Fibroblast of skin of left quadriceps (primary cell): Measurements from ENCODE around the gene KRTAP2-3.

Source experiments
- DNase-seq, 2 experiments: peaks; one replicate each; pipeline ENCODE4 v3.0.0-alpha.2; 2013; ENCODE audit warnings: low read depth in 2 of 2

The KRTAP2-3 gene

DNA sequence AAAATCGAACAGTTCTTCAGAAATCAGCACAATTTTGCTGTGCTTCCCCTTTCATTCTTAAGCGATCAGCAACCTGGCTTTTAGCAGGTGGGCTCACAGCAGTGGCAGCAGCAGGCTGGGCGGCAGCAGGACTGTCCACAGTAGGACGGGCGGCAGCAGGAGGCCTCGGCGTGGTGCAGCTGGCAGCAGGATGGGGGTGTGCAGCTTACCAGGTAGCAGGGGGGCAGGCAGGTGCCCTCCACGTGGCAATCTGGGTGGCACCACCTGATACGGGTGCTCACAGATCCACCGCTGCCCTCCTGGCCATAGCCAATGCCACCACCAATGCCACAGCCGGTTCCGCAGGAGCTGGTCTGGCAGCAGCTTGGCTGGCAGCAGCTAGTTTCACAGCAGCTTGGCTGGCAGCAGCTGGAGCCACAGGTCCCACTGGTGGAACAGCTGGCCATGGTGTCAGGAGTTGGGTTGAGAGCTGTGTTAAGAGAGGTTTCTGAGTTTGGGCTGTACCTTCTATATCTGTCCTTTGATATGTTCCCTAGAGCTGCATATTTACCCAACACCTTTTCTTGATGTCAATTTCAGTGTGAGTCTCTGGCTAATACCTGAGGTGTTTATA, 30.2 kb downstream of the KRTAP2-3 start, which contains the start of gene KRTAP1-4:
TSS of gene KRTAP1-4 (minus strand) at position 563 of the 613 bp plus-strand sequence. CDS start at position 446, 117 bp downstream.
- no peak for DNase-seq

- peak; percentile 74 to 77 for DNase-seq
Observed at GRCh38 chr17:41026715-41027471, 33.0 kb downstream of the KRTAP2-3 start, which contains the start of gene KRTAP1-5. KRTAP1-5 (minus strand) TSS chr17:41027208; CDS start chr17:41027155, 53 bp downstream.

DNA sequence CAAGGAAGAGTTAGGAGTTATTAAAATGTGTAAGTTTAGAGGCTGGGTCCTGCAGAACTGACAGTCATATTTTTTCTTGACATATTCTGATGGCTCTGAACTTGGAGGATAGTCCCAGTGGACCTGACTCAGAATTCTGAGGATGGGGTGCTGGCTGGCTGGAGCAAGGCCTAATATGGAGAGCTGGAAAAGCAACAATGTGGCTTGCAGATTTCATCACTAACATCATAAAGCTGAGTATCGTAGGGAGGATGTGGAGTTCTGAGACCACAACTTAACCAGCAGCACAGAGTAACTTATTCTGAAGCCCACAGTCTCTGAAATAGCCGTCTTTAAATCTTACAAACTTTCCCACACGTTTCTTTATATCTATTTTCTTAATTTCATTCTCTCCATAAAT, 35.2 kb downstream of the KRTAP2-3 start:
- peak; percentile 65 to 66 for DNase-seq

DNA sequence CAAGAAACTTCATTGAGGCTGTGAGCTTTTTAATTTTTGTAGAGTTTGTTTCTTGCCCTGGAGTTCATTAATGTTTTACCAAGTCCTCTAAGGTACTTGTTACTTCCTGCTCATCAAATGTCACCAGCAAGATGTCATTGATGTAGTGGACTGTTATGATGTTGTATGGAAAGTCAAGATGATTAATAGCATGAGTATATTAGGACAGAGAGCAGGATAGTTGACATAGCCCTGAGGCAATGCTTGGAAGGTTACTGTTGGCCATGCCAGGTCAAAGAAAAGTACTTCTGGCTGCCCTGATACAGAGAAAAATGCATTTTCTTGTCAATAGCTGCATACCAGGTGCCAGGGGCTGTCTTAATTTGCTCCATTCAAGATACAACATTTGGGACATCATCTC, 39.6 kb downstream of the KRTAP2-3 start:
- no peak for DNase-seq

GRCh38 chr17:41019415-41019814, 40.5 kb downstream of the KRTAP2-3 start:
- no peak for DNase-seq

GRCh38 chr17:41018541-41018940, 41.4 kb downstream of the KRTAP2-3 start:
- no peak for DNase-seq

- DNase-seq, result no peak
Observed at GRCh38 chr17:41016578-41017215, 43.2 kb downstream of the KRTAP2-3 start.

- DNase-seq, result no peak
Observed at GRCh38 chr17:41015454-41015853, 44.5 kb downstream of the KRTAP2-3 start.

DNA sequence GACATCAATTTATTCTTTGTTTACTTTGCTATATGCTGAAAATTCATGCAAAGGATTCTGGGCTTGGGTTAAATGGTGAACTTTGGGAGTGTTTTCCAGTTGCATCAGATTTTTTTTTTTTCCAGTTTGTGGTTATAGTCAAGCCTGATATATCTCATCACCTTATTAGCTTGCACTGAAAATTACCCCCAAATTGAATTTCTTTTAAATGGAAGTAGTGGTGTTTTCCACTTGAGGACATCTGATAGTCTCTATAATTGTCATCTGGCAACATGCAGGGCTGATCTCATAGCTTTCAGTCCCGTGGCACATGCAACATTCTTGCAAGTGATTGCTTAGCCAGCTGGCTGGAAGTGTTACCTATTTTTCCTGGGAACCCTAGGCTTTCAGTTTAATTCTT, 46.3 kb downstream of the KRTAP2-3 start:
- DNase-seq, result peak; percentile 72 to 75

- DNase-seq, result no peak
Observed at GRCh38 chr17:41013181-41013580, 46.7 kb downstream of the KRTAP2-3 start.

DNA sequence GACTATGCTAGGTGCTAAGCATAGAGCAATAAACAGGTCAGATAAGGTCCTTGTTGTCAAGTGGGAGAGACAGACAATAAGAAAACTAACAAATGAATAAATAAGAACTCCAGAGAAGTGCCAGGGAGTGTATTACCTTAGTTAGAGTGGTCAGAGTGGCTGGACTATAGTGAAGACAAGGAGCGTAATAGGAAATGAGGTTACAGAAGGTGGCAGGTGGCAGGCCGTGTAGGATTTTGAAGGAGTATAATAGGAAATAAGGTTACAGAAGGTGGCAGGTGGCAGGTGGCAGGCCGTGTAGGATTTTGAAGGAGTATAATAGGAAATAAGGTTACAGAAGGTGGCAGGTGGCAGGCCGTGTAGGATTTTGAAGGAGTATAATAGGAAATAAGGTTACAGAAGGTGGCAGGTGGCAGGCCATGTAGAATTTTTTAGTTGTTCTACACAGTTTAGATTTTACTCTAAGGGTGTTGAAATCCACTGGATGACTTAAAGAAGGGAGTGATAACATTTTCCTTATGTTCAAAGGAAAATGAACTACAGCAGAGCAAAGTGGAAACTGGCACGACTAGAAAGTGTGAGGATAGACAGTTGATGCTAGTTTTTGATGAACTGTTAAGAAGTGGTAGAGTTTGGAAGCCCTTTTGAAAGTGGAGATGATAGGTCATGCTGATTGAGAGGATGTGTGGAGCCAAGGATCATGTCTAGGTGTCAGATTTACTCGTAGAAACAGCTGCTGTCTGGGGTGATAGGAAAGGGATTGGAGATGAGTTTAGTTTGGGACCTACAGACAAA, 47.4 kb downstream of the KRTAP2-3 start:
- DNase-seq, result no peak

DNA sequence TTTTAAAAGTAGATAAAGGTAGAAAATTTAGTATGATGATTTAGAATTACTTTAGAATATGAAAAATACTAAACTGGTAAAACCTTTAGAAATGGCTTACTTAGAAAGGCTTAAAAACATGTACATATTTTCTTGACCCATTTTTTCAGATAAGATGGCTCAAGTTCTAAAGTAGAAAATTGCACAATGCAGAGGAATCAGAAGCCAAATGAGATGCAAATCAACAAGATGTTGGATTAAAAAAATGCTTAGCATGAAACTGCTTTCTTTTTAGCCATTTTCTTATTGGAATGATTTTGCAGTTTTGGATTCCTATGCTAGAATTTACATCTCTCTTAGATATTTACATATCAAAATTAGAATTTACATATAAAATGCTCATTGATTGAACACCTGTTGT, 49.5 kb downstream of the KRTAP2-3 start:
- DNase-seq, result no peak

- no peak for DNase-seq
Observed at GRCh38 chr17:41009936-41010335, 50.0 kb downstream of the KRTAP2-3 start.

GRCh38 chr17:41009301-41009760, 50.6 kb downstream of the KRTAP2-3 start:
- no peak for DNase-seq
